ENCODE measurements around the gene PLEKHM3. TPM values are rescaled to one million over a fixed set of nuclear protein-coding genes. Genes with fewer than 3 reads are reported as not detected.

The PLEKHM3 gene
- total RNA-seq, 1 donor from 2014 or later = 9.1 TPM

DNA sequence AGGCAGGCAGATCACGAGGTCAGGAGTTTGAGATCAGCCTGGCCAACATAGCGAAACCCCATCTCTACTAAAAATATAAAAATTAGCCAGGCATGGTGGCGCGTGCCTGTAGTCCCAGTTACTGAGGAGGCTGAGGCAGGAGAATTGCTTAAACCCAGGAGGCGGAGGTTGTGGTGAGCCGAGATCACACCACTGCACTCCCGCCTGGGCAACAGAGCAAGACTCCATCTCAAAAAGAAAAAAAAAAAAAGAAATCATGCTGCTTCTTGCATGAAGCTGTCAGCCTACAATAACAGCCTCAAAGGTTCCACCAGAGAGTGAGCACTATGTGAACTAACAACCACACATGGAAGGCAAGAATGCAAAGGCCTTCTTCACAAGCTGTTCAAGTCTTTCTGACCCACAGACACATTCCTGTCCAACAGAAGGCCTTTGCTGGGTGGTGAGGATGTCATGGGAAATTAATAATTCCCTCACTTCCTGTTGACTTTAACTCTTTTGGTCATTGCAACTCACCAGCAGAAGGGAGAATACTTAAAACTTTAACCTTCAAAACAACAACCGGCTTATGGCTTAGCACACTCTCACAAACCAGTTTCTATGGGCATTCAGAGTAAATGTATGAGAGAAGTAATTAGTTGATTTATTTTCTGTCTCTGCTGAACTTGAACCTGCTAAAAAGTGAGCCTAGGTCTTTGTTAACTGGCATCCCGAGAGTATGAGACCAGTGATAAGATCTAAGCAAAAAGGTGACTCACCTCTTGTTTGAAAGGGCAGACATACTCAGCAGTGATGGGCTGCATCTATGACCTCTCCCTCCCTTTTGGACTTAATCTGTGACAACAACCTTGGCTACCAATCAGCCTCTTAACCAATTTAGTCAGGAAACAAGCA is 11.8 kb downstream of the PLEKHM3 start:
- Mint-ChIP-seq H3K27me3 (ENCODE audit: low read depth) (no peaks in the 10 kb centered on the region), H3K4me3 (ENCODE audit: unreplicated experiment) (no peak overlapping the region), H3K4me1 (ENCODE audit: low read depth) (peaks cover 4% of the 10 kb centered on the region), H3K27ac (ENCODE audit: unreplicated experiment) (no peak overlapping the region), H3K9me3 (ENCODE audit: low read depth) (no peaks in the 10 kb centered on the region), H3K36me3 (ENCODE audit: low read depth) (no peaks in the 10 kb centered on the region)
- TF ChIP-seq, protein P1, sequence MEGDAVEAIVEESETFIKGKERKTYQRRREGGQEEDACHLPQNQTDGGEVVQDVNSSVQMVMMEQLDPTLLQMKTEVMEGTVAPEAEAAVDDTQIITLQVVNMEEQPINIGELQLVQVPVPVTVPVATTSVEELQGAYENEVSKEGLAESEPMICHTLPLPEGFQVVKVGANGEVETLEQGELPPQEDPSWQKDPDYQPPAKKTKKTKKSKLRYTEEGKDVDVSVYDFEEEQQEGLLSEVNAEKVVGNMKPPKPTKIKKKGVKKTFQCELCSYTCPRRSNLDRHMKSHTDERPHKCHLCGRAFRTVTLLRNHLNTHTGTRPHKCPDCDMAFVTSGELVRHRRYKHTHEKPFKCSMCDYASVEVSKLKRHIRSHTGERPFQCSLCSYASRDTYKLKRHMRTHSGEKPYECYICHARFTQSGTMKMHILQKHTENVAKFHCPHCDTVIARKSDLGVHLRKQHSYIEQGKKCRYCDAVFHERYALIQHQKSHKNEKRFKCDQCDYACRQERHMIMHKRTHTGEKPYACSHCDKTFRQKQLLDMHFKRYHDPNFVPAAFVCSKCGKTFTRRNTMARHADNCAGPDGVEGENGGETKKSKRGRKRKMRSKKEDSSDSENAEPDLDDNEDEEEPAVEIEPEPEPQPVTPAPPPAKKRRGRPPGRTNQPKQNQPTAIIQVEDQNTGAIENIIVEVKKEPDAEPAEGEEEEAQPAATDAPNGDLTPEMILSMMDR (IDR thresholded peaks at IDR 0.05) = no peak
- DNase-seq (ENCODE audit: low spot score) = no peak

DNA sequence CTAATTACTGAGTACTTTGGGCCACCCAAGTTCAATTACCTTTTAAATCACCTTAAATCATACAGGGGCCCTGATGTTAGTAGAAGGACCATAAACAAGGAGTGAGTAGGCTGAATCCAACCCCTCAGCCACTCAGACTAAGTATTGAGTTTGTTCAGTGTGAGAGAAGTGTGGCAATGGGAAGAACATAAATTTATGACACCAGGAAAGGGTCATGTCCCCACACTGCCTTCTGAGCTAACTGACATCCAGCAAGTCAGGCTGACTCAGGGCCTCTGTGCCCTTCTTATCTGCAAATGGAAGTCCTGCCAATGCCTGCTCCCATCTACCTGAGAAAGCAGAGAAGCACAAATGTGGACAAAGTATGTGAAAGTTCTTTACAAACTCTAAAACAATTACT is 12.9 kb downstream of the PLEKHM3 start:
- Mint-ChIP-seq H3K27ac (ENCODE audit: unreplicated experiment) (no peak overlapping the region), H3K36me3 (ENCODE audit: low read depth) (no peaks in the 10 kb centered on the region)

GRCh38 chr2:208010506-208010905 is 14.8 kb downstream of the PLEKHM3 start:
- DNase-seq (ENCODE audit: low spot score) = no peak
- TF ChIP-seq, protein P1 (IDR thresholded peaks at IDR 0.05) = no peak
- H3K27ac Mint-ChIP-seq (ENCODE audit: unreplicated experiment) = no peak overlapping the region
- no peaks in the 10 kb centered on the region for H3K36me3 Mint-ChIP-seq (ENCODE audit: low read depth)
- H3K9me3 Mint-ChIP-seq (ENCODE audit: low read depth) = no peaks in the 10 kb centered on the region
- peaks cover 4% of the 10 kb centered on the region for H3K4me1 Mint-ChIP-seq (ENCODE audit: low read depth)
- H3K4me3 Mint-ChIP-seq (ENCODE audit: unreplicated experiment) = no peak overlapping the region
- H3K27me3 Mint-ChIP-seq (ENCODE audit: low read depth) = no peaks in the 10 kb centered on the region

More for the DNA sequence above, 12.9 kb downstream of the PLEKHM3 start:
- Mint-ChIP-seq H3K4me3 (ENCODE audit: unreplicated experiment) (no peak overlapping the region), H3K4me1 (ENCODE audit: low read depth) (peaks cover 4% of the 10 kb centered on the region), H3K9me3 (ENCODE audit: low read depth) (no peaks in the 10 kb centered on the region), H3K27me3 (ENCODE audit: low read depth) (no peaks in the 10 kb centered on the region)
- TF ChIP-seq, protein P1 (IDR thresholded peaks at IDR 0.05) = no peak
- no peak for DNase-seq (ENCODE audit: low spot score)

DNA sequence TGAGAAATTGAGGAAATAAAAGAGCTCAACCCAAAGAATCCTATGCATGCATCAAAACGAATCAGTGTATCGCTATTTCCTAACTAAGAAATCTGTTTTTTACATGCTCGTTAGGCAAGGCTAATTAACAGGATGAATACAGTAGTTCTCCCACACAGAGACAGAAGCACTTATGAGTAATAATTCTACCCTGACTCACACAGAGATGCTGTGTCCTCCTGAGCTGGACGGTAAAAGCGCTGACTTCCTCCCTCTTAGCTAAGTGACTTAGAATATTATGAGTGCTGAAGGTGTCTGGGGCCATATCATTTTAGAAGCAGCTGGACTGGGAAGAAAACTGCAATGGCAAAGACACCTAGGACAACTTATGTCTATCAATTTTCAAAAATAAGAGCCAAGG is 18.5 kb downstream of the PLEKHM3 start:
- TF ChIP-seq, protein P1 (IDR thresholded peaks at IDR 0.05) = no peak
- Mint-ChIP-seq H3K9me3 (ENCODE audit: low read depth) (no peaks in the 10 kb centered on the region), H3K36me3 (ENCODE audit: low read depth) (no peaks in the 10 kb centered on the region), H3K4me3 (ENCODE audit: unreplicated experiment) (no peak overlapping the region), H3K27ac (ENCODE audit: unreplicated experiment) (no peak overlapping the region), H3K4me1 (ENCODE audit: low read depth) (no peaks in the 10 kb centered on the region), H3K27me3 (ENCODE audit: low read depth) (no peaks in the 10 kb centered on the region)
- DNase-seq (ENCODE audit: low spot score) = no peak

- Mint-ChIP-seq H3K4me3 (ENCODE audit: unreplicated experiment) (no peak overlapping the region), H3K9me3 (ENCODE audit: low read depth) (no peaks in the 10 kb centered on the region)
- TF ChIP-seq, protein P1 (IDR thresholded peaks at IDR 0.05) = no peak
Observed at GRCh38 chr2:208006337-208006736, 19.0 kb downstream of the PLEKHM3 start.

More at GRCh38 chr2:208006337-208006736, 19.0 kb downstream of the PLEKHM3 start:
- Mint-ChIP-seq H3K4me1 (ENCODE audit: low read depth) (no peaks in the 10 kb centered on the region), H3K27me3 (ENCODE audit: low read depth) (no peaks in the 10 kb centered on the region), H3K36me3 (ENCODE audit: low read depth) (no peaks in the 10 kb centered on the region), H3K27ac (ENCODE audit: unreplicated experiment) (no peak overlapping the region)
- no peak for DNase-seq (ENCODE audit: low spot score)

Measured in chondrocyte (in vitro differentiated cells).